Activated gamma-delta T cell (primary cell): ENCODE data around the gene KCNE4.

Source experiments
- DNase-seq: peaks from one replicate; lab custom pipeline; 2025; lab: John Stamatoyannopoulos, UW

Gene KCNE4

DNA sequence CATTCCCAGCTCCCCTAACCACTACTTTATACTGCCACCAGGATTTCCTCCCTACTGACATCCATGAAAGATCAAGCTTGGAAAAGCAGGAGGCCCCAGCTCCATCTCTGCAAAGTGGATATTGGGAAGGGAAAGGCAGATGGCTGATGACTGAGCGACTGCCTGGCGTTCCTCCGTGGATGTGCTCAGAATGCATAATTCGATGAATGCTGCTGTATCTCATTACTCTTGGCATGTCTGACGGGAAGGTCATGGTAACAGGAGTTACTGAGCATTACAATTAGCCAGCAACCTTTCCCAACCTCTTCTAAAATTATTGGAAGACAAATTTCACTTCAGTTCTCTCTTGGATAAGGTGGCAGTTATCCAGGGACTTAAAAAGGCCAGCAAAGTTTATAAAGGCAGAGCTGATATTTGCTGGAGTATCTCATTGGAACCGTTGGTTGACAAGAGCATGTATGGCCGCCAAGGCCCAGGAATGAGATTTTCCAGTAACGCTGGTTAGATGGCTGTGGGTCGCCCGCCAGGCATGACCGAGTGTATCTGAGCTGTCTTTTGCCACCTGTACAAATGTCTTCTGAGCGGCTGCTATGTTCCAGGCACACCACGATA lies 34.5 kb downstream of the KCNE4 start:
- no peak for DNase-seq

DNA sequence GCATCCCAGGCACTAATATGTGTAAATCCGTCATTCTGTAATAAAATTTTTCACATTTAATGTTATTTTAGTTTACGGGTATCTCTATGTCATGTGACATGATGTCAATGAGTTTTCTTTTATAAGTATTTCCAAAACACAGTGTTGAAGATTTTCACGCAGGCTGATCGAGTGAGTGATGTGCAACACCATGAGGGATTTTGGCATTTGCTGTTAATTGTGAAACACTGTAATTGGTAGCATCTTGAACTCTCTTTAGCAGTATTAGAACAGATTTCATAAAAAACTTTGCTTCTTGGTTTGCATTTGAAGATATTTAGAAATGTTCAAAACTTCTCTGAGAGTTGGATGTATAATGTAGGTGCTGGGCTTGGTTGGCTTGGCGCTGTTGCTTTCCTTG lies 35.5 kb downstream of the KCNE4 start:
- no peak for DNase-seq

DNA sequence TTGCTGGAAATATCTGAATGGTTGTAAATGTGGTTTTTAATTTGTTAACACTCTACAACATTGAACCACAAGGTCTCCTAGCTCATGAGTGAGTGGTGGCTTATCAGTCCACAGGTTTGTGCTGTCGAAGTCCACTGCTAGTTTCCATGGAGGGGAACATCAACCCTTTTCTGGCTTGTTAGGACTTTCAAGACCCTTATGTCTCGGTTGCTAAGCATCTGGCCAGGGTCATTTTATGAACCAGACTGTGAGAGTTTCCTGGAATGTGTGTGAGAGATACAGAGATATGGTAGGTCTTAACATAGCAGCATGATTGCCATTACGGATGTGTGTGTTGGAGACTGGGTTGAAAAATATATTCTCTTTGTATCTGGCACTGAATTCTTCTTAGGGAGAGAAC lies 36.9 kb downstream of the KCNE4 start:
- DNase-seq, result no peak

DNA sequence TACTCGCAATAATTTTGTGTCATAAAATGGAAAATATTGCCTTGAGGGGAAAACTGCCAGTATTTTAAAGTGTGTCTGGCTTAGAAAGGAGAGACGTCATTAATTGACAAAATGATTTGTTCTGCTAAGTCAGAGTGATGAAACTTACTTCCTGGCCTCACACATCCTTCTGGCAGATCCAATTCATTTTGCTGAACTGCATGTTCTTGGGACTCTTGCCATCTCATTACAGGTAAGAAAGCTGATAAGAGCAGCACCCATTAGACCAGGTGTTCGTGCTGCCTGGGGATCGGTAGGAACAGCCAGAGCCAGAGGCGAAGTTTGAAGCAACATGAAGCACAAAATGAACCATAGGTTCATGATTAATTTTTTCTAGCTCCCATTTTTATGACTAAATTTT lies 38.0 kb downstream of the KCNE4 start:
- no peak for DNase-seq

DNA sequence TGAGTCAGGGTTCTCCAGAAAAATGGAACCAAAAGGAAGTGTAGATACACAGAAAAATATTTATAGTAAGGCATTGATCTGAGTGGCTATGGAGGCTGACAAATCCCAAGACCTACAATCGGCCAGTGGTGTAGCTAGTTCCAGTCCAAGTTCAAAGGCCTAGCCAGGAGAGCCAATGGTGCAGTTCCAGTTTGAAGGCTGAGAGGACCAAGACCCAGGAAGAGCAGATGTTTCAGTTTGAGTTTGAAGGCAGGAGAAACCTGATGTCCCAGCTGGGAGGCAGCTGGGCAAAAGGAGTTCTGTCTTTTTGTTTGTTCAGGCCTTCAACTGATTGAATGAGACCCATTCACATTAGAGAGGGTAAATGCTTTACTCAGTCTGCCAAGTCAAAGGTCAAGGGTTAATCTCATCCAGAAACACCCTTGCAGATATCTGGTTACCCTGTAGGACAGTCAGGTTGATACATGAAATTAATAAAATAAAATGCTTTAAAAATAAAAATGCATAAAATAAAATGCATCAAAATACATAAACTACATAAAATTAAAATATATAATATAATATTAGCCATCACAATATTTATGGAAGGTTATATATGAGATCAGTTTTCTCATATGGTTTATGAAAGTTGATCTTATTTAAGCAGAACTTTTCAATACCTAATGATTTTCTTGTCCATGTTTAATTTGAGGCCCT lies 38.7 kb downstream of the KCNE4 start:
- DNase-seq, result no peak

DNA sequence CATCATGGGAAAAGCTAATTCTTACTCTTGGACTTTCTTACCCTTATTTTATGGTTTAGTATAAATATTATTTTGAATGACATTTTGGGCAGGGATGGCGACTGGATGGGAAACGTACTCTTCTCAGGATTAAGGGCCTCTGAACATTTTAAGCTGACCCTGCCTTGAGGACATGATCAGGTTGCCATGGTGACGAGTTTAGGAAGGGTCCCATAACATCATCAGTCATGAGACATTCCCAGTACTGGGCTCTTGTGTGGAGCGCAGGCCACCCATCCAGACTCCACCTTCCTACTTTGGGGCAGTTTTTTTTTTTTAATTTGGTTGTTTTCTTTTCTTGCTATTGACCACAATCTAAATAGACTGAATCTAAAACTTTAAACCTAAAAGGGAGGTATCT lies 40.7 kb downstream of the KCNE4 start:
- DNase-seq, result no peak

DNA sequence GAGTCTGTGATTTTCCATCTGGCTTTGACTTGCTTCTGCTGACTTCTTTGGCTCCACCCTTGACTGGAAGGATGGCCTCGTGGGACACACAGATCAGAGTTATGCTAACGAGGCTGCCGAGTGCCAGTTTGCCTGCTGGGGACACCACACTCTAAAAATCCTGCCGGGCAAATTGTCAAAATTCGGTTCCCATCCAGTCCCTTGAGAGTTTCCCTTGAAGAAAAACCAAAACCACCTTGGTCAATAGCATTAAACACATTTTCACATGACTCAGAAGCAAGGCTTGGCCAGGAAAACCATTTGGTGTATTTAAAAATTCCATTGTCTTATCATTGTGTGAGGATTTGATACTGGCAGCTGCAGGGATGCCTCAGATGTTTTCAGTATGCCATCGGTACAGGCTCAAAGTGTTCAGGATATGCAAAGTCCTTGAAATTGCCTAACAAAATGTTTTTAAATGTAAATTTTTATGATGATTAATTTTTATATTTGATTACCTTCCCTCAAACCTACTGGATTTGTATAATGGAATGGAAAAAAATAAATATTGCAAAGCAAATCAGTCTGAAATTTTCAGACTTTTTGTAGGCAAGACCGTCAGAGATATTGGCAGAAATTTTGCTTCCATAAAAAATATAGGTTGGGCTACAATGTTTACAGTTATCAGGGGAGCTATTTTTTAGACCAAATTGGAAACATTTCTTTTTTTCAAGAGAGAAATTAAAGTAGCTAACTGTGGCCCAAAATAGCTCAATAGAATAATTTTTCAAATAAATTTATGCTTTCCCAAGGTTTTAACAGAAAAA lies 41.6 kb downstream of the KCNE4 start:
- no peak for DNase-seq

DNA sequence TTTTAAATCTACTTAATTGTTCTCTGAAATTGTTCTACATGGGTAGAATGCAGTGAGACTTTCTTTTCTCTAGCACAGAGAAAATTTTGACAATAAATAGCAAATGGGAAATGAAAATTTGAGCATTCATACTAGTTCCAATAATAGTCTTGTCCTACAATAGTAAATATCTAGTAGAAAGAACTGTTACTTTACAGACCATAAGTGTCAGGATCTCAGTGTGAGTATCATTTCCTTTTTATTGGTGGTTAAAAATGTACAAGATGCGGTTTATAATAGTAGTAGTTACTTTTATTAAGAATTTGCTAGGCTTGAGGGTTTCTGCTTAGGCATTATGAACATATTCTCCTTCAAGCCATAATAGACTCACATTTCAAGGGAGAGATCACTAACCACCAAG lies 43.2 kb downstream of the KCNE4 start:
- DNase-seq, result no peak

DNA sequence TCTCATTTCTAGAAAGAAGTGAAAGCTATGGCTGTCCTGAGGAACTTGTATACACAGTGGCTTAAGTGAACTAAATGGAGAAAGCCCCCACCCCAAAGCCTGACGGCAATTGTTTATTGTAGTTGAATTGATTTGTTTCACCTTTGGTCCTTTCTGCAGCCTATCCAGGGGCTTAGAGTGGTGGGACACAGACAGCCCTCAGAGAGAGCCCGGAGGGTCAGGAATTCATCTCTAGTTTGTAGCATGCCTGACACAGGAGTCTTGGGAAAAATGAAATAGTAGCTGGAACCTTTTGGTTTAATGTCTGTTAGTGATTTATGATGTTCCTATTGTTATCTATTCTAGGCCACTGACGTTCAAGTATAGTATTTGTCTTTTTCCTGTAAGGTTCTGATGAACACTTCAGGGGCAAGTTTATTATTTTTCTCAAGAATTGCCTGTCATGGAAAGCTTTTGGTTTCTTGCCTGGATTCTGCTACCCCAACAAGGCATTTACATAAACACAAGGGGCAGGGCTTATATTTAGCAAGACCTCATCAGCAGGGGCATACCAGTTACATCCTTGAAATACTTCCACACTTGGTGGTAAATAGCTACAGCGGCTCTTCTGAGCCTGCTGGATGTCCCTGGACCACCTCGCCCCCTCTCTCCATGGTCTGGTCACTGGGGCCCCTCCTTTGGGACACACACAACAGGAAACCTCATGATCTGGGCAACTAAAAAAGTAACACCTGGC lies 44.4 kb downstream of the KCNE4 start:
- DNase-seq, result no peak

DNA sequence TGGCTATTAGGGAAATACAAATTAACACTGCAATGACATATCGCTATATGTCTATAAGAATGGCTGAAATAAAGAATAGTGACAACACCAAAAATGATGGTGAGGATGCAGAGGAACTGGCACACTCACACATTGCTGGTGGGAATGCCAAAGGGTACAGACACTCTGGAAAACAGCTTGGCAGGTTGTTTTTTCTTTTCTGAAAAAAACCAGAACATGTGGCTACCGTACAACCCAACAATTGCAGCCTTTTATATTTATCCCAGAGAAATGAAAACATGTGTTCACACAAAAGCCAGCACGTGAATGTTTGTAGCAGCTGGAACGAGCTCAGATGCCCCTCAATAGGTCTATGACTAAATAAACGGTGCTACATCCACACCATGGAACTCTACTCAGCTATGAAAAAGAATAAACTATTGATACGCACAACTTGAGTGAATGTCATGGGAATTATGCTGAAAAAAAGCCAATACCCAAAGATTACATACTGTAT lies 45.9 kb downstream of the KCNE4 start:
- no peak for DNase-seq

DNA sequence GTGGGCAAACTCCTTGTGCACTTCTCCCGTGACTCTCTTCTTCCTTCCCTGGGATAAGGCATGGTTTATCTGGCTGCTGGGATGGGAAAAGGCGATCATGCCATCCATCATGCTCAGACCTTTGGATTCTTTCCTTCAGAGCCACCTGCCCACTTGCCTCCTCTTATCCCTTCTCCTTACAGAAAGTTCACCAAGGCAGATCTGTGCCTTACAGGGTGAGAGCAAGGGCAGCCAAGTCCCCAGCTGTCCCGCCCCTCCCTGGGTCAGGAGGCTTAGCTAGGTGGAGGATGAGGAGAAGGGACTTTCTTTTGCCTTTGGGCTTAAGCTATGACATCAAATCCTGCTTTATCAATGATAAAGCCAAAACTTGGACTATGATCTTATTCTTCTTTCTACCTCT lies 47.6 kb downstream of the KCNE4 start:
- no peak for DNase-seq

DNA sequence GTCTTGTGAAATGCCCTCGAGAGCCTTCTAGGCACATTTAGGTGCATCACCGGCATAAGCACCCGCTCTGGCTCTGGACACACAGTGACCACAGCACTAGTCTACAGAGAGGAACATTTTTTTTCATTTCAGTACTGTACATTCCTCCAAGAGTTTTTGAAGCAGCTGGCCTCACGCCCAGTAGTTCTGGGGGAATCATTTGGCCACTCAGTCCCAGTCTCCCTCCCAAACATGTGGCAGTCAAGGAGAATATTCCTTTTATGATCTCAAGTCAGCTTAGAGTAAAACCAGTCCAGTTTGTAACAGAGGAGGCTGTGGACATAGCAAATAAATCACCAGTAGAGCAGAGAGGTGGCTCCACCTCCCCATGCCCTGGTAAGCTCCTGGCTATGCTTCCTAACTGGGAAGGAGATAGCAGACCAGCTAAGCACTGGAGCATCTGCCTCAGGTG lies 48.1 kb downstream of the KCNE4 start:
- no peak for DNase-seq

DNA sequence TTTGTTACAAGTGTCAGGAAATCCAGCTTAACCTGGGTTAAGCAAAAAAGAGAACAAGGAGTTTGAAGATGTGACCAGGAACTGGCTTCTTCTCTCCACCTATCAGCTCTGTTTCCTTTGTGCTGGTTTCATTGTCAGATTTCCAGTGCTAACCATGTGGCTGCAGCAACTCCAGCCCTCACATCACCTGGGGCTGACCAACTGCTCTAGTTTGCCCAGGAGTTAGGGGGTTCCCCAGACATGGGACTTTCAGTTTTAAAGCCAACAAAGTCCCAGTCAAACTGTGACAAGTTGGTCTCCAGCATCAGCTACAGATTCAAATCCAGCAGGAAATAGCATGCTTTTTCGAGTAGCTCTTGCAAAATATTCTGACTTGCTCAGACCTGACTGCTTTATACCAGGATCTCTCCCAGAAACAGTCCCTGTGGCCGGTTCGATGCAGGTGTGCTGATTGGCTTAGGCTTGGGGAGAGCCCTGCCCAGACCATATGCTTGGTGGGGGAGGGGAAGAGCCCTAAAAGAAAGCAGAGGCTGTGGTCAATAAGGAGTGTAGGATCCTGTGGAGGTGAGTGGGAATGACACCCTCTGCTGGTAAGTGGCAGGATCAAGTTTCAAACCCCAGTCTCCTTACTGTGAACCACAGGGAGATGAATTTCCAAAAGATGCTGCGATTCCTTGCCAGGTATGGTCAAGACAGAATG lies 49.5 kb downstream of the KCNE4 start:
- DNase-seq, result no peak

DNA sequence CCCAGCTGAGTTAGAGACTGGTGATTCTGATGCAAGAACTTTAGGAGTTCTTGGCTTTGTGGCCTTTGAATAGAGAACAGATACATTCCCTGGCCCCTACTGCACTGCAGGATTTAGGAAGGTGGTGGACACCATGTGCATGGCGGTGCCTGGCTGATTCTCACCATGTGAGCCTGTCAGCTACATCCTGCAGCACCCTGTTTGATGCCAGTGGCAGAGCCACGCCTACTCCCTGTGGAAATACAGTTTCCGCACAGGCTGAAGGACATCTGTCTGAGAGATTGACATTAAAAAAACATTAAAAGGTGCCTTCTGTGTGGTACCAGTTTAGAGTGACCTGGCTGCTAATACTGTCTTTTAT lies 50.0 kb downstream of the KCNE4 start:
- DNase-seq, result no peak

DNA sequence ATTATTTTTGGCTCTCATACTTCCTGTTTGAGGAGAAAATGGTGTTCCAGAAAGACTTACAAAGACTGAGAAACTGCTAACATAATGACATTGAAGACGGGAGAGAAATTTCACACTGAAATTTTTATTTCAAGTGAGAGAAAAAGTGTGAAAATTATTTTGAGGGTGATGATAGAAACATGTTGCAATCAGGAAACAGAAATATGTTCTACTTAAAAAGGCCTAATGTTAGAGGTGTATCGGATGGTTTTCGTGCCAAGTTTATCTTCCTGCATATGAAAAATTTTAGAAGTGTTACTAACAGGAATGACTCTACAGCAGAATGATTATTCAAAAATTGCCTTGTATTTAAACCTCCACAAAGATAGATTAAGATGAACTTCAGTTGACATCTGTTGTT lies 50.5 kb downstream of the KCNE4 start:
- DNase-seq, result no peak

DNA sequence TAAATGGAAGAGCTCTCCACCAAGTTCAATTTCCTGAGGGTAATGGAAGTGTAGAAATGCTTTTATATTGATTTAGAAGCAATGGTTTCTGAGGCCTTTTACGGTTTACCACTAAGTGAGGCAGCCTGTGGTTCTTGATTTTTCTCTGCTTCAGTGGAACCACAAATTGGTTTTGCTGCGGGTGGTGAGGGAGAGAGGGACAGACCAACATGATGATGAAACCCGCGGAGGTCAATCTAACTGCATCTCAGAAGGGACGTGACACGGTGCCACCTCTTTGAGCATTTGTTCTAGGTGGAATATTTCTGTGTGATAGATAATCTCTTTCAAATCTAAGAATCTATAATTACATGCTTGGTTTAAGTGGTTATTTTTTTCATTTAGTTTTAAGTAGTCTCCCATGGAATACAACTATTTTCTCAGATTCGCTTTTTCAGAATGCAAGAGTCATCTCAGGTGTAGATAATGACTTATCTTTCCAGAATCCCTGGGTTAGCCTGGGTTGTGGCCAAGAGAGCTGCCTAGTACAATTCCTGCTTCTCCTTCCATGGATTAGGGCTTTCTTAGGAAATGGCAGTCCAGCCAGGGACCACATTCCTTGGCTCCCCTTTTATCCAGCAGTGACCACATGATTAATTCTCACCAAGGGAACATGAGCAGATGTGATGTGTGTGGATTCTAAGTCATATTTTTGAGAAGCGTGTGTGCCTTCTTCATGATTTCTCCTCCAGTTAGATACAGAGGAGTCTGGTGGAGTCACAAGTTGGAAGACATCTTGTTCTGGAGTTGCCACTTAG lies 52.5 kb downstream of the KCNE4 start:
- no peak for DNase-seq
